Activated CD8-positive, alpha-beta memory T cell treated with anti-CD3 and anti-CD28 coated beads, Interleukin-2, amount 50 U/mL, for 24 hours (primary cell): ENCODE measurements around the gene ATL1.
"Not testable (repeated sequence)": the region's sequence is repeated elsewhere in the genome, so short reads cannot be mapped to it uniquely, and the experiment has no call there.

Experiments used
- DNase-seq: peaks from one replicate; pipeline ENCODE4 v3.0.0-alpha.2; 2020; ENCODE audit errors: extremely low read depth

The ATL1 gene

DNA sequence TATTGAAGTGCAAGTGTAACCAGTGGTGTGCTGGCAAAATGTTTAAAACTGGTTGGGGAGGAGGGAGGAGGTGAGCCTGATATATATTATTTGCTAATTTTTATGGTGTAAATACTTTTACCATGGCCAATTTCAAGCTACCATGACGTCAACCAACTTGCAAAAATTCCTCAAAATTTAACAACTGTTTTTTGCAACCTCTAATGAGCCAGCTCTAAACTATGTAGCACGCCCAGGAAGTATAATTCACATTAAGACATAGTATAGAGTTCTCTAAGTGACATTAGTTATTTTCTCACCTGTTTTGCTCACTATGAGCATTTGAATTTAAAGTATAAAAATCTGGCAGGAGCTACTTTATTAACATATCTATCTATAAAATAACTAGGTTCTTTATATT lies 41.4 kb downstream of the ATL1 start:
- DNase-seq, result no peak

DNA sequence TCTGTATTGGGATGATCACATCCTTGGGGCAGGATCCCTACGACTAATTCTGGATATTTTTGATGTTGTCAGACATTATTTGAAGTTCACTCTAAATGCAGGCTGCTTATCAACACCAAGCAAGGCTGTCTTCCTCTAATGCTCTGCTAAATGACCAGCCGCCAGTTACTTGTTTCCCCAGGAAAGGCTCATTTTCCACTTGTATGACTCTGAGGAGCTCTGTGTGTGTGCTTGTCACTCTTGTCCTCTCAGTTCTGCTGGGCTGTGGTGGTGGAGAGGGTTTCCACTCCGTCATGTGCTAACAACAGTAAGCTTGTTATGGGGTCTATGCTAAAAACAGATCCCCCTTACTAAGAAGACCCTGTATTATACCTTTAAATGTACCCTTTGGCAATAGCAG lies 42.1 kb downstream of the ATL1 start:
- DNase-seq, result no peak

DNA sequence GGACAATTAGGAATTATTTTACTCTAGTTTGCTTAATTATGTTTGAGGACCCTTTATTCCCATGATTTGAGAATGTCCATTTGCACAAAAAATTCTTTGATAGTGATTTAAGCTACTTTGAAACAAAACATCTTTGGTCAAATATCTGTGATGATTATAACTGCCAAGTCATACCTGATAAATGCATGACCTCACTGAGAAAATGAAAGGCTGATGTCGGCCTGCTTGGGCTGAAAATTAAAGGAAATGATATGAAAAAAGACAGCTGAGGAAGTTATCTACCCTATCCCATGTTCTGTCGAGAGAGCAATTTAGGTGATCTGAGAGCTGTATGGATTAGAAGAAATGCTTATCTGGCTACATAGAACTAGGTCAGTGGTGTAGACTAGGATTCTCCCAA lies 43.6 kb downstream of the ATL1 start:
- no peak for DNase-seq

DNA sequence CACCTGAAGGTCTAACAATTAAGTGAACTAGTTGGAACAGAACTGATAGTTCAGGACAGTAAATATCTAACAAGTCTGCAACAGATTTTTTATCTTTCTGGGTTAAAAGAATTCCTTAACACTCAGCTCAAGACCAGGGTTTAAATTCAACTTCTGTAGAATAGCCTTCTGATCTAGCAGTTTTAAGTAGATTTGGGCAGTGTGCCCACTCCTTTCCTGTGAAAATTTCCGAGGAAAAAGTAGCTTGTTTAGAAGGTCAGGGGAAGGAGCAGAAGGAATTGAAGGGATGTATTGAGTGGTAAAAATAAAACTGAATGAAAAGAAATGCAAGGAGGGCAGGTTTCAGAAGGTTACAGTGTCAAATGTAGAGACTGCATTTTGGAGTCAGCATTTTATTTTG lies 45.8 kb downstream of the ATL1 start:
- DNase-seq, result no peak

DNA sequence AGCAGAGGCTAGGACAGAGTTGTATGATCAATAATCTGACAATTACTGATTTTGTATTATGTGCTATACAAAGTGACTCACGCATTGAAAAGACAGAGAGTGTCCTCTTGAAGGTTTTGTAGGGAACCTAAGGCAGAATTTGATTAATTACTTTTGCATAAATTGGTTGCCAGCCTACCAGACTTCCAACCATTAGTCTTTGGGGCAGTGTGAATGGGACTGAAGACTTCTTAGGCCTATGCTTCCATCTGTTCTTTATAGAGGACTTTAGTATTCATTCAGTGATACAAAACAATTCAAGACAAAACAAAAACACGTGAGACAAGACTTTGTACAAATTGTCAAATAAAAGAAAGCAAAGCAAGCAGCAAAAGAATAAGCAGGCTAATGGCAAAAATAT lies 46.5 kb downstream of the ATL1 start:
- DNase-seq, result no peak

DNA sequence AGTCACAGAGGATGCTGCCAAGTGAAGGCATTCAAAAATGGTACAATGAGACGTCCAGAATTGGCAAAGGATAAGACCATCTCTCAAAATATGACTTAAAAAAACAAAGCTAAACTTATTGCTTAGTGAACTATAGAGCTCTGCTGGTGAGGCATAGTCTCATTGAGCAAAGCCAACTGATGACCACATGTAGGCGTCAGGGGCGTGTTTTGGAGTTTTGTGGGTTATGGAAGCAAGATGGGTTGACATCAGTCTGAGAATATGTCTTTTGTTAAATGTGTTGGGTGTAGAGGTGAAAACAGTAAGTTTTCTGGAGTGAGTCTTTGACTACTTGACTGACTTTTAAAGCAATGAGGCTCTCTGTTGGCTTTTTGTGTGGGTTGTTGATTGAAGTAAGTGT lies 47.2 kb downstream of the ATL1 start:
- no peak for DNase-seq

DNA sequence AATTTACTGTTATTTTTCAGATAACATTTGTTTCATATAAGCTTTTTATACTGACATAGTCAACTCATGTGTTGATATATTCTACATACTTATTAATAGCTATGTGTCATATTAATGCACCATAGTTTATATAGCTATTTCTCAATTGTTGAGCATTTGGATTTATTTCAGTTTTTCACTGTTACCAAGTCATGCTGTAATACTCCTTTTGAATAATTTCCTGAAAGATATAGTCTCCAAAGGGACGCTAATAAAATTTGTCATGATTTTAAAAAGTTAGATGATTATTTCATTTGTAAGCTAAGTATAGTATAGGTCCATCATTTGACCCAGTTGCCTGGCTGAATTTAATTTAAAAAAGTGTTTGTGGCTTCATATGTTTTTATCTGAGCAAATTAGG lies 47.8 kb downstream of the ATL1 start:
- no peak for DNase-seq

DNA sequence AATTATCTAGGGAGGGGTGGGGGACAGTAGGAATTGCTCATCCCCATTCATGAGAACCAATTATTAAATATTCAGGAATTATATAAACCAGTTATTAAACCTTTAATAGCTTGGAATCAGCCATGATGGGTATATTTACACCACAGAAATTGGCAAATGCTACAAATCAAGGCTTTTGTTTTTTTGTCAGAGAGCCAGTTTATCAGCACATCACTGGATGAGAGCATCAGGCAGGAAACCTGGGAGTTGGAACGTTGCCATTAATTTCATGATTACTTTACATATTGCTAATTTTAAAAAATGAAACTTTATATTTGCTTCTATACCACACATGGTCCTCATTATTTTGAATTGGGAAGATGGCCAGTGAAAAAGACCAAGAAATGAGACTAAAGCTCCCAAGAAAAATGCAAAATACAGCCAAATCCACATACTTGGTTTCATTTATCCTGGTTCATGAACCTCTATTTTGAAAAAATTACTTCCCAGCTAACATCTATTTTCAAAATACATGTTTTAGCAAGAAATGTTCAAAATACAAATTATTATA lies 48.4 kb downstream of the ATL1 start:
- DNase-seq, result no peak

DNA sequence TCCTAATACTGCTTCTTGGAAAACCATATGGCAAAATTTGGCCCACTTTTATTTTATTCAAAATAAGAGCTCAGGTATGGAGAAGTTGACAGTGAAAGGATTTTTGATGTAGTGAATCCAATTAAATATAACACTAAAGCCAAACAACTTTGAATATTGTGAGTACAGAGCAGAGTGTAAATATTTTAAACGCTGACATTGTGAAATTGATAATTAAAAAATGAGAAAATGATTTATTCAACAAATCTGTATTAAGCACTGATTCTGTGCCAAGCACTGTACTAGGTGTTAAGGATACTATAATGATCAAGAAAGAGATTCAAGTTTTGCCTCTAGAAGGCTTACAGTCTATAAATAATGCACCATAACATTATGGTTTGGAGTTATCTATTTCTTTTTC lies 50.5 kb downstream of the ATL1 start:
- DNase-seq, result no peak

DNA sequence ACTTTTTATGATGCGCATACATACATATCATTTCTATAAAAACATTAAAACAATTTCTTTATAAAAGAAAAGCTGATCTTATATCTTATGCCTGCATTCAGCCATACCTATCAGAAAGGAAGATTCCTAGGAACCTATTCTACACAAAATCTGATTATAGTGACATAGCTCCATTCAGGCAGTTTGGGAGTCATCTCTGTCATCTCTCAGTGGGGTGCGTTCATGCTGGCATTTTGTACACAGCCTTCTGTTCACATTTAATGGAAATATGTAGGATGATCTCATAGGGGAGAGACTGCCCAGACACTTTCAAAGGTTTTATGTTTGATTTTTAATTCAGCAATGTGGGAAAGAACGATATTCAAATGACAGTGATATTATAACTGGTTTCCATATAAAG lies 52.9 kb downstream of the ATL1 start:
- no peak for DNase-seq

DNA sequence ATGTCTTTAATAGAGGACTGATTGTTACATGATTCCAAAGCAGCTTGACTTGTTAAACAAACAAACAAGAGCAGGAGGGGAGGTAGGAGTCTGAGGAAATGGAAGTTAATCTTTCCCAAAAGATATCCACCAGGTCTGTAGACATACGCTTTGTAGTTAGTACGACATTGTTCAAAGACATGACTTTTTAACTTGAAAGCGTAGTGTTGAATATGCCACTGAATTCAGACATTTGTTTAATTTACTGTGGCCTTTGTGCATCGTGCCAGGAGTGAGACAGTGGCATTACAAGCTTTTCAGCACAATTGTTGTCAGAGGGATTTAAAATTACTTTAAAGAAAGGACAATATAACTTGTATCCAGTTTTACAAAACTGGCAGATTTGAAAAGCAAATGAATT lies 55.1 kb downstream of the ATL1 start:
- no peak for DNase-seq

DNA sequence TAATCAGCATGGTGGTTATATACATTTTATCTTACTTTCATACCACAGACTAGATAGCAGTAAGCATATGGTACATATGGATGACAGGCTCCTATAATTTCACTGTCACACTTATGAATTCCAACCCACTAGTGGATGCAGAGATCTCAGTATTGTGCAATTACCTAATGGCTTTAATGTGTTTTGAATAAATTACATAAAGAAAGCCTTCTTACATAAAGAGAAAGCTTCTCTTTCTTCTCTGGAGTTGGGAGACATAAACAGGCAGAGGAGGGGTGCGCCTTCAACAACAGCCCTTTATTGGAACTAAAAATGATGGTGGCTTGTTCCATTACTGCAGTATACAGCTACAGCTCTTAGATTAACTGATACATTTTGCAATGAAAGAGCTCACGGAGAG lies 55.6 kb downstream of the ATL1 start:
- DNase-seq, result no peak

DNA sequence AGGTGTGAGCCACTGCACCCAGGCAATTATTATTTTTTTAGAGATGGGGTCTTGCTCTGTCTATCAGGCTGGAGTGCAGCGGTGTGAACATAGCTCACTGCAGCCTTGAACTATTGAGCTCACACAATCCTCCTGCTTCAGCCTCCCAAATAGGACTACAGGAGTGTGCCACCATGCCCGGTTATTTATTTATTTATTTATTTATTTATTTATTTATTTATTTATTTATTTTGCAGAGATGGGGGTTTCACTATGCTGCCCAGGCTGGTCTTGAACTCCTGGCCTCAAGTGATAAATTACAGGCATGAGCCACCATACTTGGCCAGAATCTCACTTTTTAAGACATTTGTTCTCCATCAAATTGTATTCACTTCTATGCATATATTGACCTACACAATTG lies 56.3 kb downstream of the ATL1 start:
- no peak for DNase-seq

DNA sequence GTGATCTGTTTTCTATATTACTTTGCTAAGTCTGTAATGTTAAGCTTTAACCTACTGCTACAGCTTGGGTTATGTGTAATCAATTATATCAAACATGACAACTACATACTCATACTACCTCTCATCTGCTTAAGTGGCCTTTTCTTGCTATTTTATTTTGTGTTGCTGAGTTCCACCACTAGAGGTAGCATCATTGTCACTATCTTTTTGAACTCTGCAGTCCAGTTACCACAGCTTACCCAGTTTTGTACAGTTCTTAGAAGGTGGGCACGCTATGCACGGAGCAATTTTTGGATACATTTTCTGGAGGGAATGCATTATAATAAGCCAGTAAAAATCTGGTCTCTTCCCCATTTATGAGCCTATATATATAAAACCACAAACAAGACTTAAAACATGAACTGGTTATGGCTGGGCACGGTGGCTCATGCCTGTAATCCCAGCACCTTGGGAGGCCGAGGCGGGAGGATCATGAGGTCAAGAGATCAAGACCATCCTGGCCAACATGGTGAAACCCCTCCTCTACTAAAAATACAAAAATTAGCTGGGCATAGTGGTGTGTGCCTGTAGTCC lies 59.7 kb downstream of the ATL1 start:
- DNase-seq, result no peak

DNA sequence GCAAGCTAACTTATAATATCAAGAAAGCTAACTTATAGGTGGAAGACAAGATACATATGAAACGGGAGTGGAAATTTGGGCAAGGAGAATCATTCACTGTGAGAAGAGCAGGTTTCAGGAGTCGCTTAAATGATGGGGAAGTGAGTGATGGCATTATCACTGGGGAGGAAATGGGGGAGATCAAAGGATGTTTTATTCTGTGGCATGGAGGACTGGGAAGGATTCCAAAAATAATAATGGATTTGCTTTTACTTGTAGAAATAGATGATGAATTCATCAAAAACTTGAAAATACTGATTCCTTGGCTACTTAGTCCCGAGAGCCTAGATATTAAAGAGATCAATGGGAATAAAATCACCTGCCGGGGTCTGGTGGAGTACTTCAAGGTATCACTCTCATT lies 60.4 kb downstream of the ATL1 start:
- no peak for DNase-seq

DNA sequence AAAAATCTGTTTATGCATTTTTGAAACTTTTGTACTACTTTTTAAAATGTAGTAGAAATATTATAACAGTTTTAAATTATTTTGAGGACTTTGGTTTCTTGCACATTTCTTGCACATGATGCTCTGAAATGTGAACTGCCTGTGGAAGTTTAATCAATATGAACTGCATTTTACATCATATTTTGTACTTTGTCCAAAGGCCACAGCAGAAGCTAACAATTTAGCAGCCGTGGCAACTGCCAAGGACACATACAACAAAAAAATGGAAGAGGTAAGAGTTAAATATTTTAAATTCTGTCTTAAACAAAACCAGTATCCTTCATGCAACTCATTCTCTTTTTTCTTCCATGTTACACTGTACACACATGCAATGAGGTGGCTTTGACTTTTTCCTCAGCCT lies 63.0 kb downstream of the ATL1 start:
- no peak for DNase-seq

DNA sequence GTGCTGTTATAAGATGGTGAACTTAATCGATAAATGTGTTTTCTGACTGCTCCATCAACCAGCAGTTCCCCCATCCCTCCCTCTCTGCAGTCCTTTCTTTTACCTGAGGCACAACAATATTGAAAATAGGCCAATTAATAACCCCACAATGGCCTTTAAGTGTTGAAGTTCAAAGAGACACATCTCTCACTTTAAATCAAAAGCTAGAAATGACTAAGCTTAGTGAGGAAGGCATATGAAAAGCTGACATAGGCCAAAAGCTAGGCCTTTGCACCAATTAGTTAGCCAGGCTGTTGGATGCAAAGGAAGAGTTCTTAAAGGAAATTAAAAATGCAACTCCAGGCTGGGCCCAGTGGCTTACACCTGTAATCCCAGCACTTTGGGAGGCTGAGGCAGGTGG lies 64.5 kb downstream of the ATL1 start:
- no peak for DNase-seq

DNA sequence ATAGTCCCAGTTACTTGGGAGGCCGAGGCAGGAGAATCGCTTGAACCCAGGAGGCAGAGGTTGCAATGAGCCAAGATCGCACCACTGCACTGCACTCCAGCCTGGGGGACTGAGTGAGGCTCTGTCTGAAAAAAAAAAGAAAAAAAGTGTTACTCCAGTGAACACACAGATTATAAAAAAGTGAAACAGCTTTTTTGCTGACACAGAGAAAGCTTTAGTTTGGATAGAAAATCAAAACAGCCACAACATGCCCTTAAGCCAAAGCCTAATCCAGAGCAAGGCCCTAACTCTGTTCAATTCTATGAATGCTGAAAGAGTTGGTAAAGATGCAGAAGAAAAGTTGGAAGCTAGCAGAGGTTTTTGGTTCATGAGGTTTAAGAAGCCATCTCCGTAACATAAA lies 65.0 kb downstream of the ATL1 start:
- not testable (repeated sequence) for DNase-seq

DNA sequence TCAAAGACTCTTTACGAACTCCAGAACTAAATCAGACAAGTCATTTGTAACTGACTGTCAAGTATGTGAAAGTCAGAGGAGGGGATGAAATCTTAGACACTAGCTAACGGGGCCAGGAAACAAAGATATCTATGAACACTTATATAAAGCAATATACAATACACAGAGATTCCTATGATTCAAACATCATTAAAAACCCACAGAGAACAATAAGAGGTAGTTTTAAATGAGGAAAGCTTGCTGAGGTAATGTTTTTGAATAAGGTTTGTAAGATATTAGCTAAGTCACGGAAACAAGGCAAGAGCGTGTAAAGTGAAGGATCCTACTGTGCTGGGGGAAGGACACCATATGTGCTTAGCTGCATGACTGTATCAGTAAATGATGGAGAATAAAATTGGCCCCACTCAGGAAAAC lies 71.5 kb downstream of the ATL1 start:
- DNase-seq, result no peak

DNA sequence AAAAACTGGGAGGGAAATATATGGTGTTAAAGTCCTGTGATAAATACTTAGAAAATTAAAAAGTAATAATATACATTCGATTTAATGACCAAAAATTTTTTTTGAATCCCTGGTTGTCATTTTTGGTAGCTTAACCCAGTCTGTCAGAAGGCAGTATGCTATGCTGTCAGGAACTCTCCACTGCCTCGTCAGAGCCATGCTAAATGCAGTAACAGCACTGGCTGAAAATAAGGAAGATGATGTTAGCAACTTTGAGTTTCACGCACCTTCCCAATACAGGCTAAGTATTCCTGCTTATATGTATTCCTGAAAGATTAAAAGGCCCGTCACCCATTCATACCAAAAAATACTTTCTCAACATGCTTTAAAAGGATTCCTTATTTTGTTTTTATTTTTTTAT lies 74.0 kb downstream of the ATL1 start:
- no peak for DNase-seq

DNA sequence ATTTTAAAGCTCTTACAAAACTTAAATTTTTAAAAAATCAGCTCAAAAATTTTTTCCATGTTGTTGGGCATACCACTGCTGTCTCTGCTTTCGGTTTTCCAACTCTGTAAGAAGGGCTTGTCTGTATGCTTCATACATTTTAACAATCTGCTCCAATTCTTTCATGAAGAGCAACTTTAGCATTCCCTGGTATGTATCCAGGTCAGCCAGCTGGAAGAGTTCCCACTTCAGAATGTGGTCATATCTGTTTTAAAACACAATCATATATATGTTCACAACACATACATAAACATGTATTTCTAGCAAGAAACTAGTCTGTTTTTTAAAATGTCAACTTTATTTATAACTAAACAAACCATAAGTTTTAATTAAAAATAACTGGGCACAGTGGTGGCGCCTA lies 75.2 kb downstream of the ATL1 start:
- DNase-seq, result no peak

DNA sequence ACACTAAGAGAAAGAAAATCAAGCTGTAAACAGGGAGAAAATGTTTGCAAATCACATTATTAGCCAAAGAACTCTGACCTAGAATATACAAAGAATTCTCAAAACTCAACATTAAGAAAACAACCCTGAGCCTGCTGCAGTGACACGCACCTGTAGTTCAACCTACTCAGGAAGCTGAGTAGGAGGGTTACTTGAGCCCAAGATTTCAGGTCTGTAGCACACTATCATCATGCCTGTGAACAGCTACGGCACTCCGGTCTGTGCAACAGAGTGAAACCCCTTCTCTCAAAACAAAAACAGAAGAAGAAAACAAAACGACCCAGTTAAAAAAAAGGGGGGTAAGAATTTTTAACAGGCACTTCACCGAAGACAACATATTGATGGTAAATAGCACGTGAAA lies 87.3 kb downstream of the ATL1 start:
- DNase-seq, result no peak

DNA sequence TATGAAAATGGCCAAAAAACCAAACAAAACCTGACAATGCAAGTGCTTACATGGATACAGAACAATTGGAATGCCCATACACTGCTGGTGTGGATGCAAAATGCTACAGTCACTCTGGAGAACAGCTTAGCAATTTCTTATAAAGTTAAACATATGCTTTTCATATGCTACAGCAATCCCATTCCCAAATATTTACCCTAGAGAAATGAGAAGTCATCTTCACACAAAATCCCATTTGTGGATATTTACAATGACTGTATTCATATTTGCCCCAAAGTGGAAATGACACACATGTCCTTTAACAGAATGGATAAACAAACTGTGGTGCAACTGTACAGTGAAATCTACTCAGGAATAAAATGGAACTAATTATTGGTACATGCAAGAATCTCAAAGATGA lies 87.8 kb downstream of the ATL1 start:
- DNase-seq, result no peak

DNA sequence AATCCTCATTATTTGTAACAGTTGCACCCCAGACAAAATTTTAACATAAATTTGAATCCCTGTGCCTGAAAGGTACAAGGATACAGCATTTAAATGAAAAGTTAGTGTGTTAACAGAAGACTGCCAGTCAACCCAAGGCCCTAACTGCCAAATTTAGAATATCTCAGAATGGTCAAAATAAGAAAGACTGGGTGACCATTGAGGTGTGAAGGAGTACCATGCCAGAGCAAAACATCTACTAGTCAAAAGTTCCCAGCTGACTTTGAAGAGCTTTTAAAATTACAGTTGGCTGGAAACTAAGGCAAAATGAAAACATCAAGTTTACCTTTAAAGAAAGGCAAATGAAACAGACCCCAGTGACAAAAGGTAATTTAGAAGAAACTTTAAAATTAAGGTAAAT lies 89.7 kb downstream of the ATL1 start:
- DNase-seq, result no peak

DNA sequence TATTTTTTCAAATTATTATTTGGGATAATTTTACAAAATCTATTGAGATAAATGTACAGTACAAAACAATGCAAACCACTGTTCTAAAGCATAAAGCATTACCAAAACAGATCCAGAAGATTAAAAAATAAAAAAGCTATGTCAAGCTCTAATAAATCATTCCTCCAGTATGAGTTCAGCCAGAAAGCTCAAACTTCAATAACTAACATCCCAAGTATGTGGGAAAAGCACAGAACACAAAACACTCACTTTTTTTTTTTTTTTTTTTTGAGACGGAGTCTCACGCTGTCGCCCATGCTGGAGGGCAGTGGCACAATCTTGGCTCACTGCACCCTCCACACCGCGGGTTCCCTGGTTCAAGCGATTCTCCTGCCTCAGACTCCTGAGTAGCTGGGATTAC lies 96.8 kb downstream of the ATL1 start:
- DNase-seq, result no peak
